ENCODE results near the gene PLCD4. TPM values are rescaled to one million over a fixed set of nuclear protein-coding genes. Genes with fewer than 3 reads are reported as not detected.

PLCD4 gene
- total RNA-seq, 1 donor from 2014 or later: 24.7 TPM

DNA sequence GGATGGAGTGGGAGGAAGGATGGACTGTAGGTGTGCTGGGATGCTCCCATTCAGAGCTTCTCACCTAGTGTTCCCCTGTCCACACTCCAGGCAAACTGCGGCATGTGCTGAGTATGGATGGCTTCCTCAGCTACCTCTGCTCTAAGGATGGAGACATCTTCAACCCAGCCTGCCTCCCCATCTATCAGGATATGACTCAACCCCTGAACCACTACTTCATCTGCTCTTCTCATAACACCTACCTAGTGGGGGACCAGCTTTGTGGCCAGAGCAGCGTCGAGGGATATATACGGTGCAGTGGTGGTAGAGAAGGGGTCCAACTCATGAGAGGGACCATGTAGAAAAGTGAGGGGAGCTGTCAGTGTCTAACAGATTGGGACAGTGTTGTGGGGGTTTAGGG, 20.2 kb downstream of the PLCD4 start:
- Mint-ChIP-seq H3K9me3 (ENCODE audit: unreplicated experiment) (no peaks in the 10 kb centered on the region), H3K27me3 (ENCODE audit: unreplicated experiment) (no peaks in the 10 kb centered on the region), H3K36me3 (ENCODE audit: unreplicated experiment) (peaks cover 28% of the 10 kb centered on the region), H3K4me3 (ENCODE audit: unreplicated experiment) (no peak overlapping the region), H3K27ac (ENCODE audit: unreplicated experiment) (no peak overlapping the region), H3K4me1 (ENCODE audit: unreplicated experiment) (peaks cover 2% of the 10 kb centered on the region)
- DNase-seq (ENCODE audit: extremely low spot score, unreplicated experiment): no peak
- TF ChIP-seq, protein P1, sequence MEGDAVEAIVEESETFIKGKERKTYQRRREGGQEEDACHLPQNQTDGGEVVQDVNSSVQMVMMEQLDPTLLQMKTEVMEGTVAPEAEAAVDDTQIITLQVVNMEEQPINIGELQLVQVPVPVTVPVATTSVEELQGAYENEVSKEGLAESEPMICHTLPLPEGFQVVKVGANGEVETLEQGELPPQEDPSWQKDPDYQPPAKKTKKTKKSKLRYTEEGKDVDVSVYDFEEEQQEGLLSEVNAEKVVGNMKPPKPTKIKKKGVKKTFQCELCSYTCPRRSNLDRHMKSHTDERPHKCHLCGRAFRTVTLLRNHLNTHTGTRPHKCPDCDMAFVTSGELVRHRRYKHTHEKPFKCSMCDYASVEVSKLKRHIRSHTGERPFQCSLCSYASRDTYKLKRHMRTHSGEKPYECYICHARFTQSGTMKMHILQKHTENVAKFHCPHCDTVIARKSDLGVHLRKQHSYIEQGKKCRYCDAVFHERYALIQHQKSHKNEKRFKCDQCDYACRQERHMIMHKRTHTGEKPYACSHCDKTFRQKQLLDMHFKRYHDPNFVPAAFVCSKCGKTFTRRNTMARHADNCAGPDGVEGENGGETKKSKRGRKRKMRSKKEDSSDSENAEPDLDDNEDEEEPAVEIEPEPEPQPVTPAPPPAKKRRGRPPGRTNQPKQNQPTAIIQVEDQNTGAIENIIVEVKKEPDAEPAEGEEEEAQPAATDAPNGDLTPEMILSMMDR (IDR thresholded peaks at IDR 0.05): no peak

DNA sequence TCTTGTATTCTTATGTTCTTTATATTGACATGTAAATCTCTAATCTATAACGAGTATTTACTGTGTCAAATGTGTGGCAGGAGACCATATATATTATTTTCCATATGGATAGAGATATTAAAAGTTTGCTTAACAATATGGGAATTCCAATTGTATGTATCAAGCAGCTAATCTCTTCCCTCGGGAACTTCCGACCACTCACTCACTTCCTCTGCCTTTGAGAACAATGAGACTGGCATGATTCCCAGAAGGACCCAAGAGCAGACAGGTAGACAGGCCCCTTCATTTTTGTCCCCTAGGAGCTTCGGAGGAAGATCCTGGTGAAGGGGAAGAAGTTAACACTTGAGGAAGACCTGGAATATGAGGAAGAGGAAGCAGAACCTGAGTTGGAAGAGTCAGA, 24.1 kb downstream of the PLCD4 start:
- Mint-ChIP-seq H3K36me3 (ENCODE audit: unreplicated experiment) (peaks cover 45% of the 10 kb centered on the region), H3K27me3 (ENCODE audit: unreplicated experiment) (no peaks in the 10 kb centered on the region), H3K4me3 (ENCODE audit: unreplicated experiment) (no peak overlapping the region), H3K9me3 (ENCODE audit: unreplicated experiment) (no peaks in the 10 kb centered on the region), H3K27ac (ENCODE audit: unreplicated experiment) (no peak overlapping the region), H3K4me1 (ENCODE audit: unreplicated experiment) (no peaks in the 10 kb centered on the region)
- TF ChIP-seq, protein P1 (IDR thresholded peaks at IDR 0.05): no peak
- DNase-seq (ENCODE audit: extremely low spot score, unreplicated experiment): no peak

DNA sequence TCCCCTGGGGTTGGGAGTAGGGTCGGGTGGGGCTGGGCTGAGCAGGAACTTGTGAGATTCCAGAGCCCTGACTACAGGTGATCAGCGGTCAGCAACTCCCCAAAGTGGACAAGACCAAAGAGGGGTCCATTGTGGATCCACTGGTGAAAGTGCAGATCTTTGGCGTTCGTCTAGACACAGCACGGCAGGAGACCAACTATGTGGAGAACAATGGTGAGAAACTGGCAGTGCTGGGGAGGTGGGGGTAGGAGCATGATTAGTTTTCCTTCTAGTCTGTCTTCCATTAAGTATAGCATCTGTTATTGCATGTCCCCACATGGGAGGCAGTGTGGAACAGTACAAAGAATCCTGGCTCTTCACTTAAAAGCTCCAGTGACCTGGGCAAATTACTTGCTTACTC, 28.0 kb downstream of the PLCD4 start:
- no peaks in the 10 kb centered on the region for H3K27me3 Mint-ChIP-seq (ENCODE audit: unreplicated experiment)
- TF ChIP-seq, protein P1 (IDR thresholded peaks at IDR 0.05): no peak
- peaks cover 61% of the 10 kb centered on the region for H3K36me3 Mint-ChIP-seq (ENCODE audit: unreplicated experiment)
- H3K4me1 Mint-ChIP-seq (ENCODE audit: unreplicated experiment): no peaks in the 10 kb centered on the region
- H3K9me3 Mint-ChIP-seq (ENCODE audit: unreplicated experiment): no peaks in the 10 kb centered on the region
- H3K27ac Mint-ChIP-seq (ENCODE audit: unreplicated experiment): no peak overlapping the region
- DNase-seq (ENCODE audit: extremely low spot score, unreplicated experiment): no peak
- H3K4me3 Mint-ChIP-seq (ENCODE audit: unreplicated experiment): no peak overlapping the region

DNA sequence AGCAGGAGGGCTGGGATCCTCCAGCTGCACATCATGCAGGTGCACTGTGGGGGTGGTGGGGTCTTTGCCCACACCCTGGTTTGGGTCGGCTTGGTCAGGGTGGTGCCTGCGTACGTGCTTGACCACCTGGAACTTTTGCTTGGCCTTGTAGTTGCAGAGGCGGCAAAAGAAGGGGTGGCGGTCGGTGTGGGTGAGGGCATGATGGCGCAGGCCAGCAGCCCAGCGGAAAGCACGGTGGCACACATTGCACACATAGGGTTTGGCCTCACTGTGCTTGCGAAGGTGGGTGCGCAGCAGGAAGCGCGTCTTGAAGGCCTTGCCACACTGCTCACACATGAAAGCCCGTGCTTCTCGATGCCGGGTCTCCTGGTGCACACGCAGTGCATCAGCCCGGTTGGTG, 30.7 kb downstream of the PLCD4 start:
- H3K4me3 Mint-ChIP-seq (ENCODE audit: unreplicated experiment): no peak overlapping the region
- no peaks in the 10 kb centered on the region for H3K4me1 Mint-ChIP-seq (ENCODE audit: unreplicated experiment)
- no peaks in the 10 kb centered on the region for H3K27me3 Mint-ChIP-seq (ENCODE audit: unreplicated experiment)
- H3K9me3 Mint-ChIP-seq (ENCODE audit: unreplicated experiment): no peaks in the 10 kb centered on the region
- peaks cover 55% of the 10 kb centered on the region for H3K36me3 Mint-ChIP-seq (ENCODE audit: unreplicated experiment)
- no peak for DNase-seq (ENCODE audit: extremely low spot score, unreplicated experiment)
- no peak overlapping the region for H3K27ac Mint-ChIP-seq (ENCODE audit: unreplicated experiment)
- TF ChIP-seq, protein P1 (IDR thresholded peaks at IDR 0.05): no peak

DNA sequence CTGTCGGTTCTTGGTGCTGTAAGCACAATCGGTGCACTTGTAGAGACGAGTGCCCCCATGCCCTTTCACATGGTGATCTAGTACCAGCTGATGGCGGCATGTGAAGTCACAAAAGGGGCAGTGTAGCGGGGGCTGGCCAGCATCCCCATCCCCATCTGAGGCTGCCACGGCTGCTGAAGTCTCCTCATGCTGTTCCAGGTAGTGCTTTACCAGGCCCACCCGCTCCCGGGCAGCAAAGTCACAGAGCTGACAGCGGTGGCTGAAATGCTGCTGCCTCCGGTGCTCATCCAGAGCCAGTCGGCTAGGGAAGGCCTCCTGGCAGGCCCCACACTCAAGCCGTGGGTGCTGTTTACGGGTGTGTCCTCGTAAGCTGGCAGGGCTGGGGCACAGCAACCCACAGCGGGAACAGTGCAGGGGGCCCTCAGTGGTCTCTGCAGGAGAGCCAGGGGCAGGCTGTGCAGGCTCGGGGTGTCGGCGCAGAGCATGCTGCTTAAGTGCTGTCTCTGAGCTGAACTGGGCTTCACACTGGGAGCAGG, 34.5 kb downstream of the PLCD4 start:
- peaks cover 37% of the 10 kb centered on the region for H3K36me3 Mint-ChIP-seq (ENCODE audit: unreplicated experiment)
- TF ChIP-seq, protein P1 (IDR thresholded peaks at IDR 0.05): no peak
- H3K4me3 Mint-ChIP-seq (ENCODE audit: unreplicated experiment): no peak overlapping the region
- DNase-seq (ENCODE audit: extremely low spot score, unreplicated experiment): no peak
- no peaks in the 10 kb centered on the region for H3K4me1 Mint-ChIP-seq (ENCODE audit: unreplicated experiment)
- no peaks in the 10 kb centered on the region for H3K27me3 Mint-ChIP-seq (ENCODE audit: unreplicated experiment)
- no peaks in the 10 kb centered on the region for H3K9me3 Mint-ChIP-seq (ENCODE audit: unreplicated experiment)
- no peak overlapping the region for H3K27ac Mint-ChIP-seq (ENCODE audit: unreplicated experiment)

All from osteocyte (in vitro differentiated cells).